ENCODE results near the gene RSPH10B2. TPM values are rescaled to one million over a fixed set of nuclear protein-coding genes. Genes with fewer than 3 reads are reported as not detected.
A peak's percentile ranks its signal among the peaks of the same experiment; 100 is the strongest.
"Not testable (repeated sequence)": the region's sequence is repeated elsewhere in the genome, so short reads cannot be mapped to it uniquely, and the experiment has no call there.

The RSPH10B2 gene
- total RNA-seq (1 to 10 TPM in 1 of 2 experiments, under 1 TPM in 1; 0.09 to 1.0 TPM), polyA plus RNA-seq (not detected)

DNA sequence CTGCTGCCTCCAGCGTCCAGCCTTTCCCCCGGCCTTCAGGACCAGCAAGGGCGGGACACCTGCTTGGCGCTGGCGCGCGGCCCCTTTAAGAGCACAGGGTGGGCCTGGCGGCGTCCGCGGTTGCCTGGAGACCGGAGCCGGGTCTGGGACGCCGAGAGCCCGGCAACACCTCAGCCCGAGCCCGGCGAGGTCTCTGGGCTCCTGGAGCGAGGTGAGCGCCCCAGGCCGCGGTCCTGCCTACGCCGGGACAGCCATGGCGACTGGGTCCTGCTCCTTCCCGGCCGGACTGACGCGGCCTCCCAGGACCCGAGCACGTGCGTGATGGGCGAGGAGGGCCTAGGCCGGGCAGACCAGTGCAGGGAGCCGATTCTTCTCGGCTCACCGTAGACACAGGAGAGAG lies at the start of gene RSPH10B2:
Gene RSPH10B2 (plus strand): TSS at position 140 of the 400 bp plus-strand sequence. CDS start 3,575 bp downstream, outside the sequence.
- H3K27ac ChIP-seq (ENCODE audit: low read depth, low read length); CTCF ChIA-PET; H3K27me3 Mint-ChIP-seq; H3K4me1 ChIP-seq (ENCODE audit: insufficient read depth, low read length); H3K9me3 ChIP-seq (ENCODE audit: low read length); H3K4me1 Mint-ChIP-seq; H3K4me3 Mint-ChIP-seq; DNase-seq; H3K27me3 ChIP-seq (ENCODE audit: insufficient read depth, low read length, poor library complexity, severe bottlenecking); H3K36me3 ChIP-seq (ENCODE audit: insufficient read depth, low read length); POLR2A ChIA-PET; H3K9me3 Mint-ChIP-seq; H3K4me3 ChIP-seq (ENCODE audit: low read length); H3K36me3 Mint-ChIP-seq; H3K27ac Mint-ChIP-seq: not testable (repeated sequence)

DNA sequence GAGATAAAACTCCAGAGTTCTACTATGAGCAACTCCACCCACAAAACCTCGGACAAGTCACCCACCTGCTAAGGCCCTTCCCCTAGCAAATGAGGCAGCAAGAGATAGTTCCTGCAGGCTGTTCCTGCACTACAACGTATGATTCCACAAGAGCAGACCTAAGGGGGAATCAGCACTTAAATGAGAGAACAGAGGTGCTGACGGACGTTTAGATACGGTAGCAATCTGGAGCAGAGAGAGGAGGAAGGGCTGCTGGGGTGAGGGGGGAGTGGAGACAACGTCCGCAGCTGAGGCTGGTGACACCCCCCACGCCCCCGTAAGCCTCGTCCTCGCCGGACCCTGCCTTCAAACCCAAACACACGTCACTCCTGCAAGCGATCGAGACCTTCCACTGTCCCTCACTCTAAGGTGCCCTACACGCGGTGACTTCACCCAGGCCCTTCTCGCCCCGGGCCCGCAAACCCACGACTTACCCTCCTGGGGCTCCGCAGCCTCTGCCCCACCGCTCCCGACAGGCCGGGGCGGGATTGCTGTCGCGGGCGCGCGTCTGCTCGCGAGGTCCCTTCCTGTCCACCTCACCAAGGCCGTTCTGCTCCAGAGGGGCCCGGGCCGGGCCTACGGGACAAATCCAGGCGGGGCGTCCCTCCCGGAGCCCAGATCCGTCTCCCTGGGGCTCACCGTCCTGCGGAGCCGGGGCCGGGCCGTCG lies 47.8 kb upstream of the RSPH10B2 start:
- peaks cover 31% of the 10 kb centered on the region for H3K36me3 ChIP-seq (ENCODE audit: insufficient read depth, low read length)
- Mint-ChIP-seq H3K36me3 (peaks cover 25 to 44% (median 36%) of the 10 kb centered on the region in 3 donors), H3K27me3 (peaks cover 0 to under 1% of the 10 kb centered on the region in 2 donors), H3K9me3 (peaks cover 0 to 9% (median 3%) of the 10 kb centered on the region in 5 donors), H3K27ac (peak overlapping the region; percentile 64 to 94 (median 93)), H3K4me3 (peak overlapping the region; percentile 89 to 99 (median 92)), H3K4me1 (peaks cover 44 to 55% (median 53%) of the 10 kb centered on the region in 3 donors)
- peaks cover 5% of the 10 kb centered on the region for H3K27me3 ChIP-seq (ENCODE audit: insufficient read depth, low read length, poor library complexity, severe bottlenecking)
- peak overlapping the region; percentile 78 for H3K4me3 ChIP-seq (ENCODE audit: low read length)
- peaks cover 33% of the 10 kb centered on the region for H3K4me1 ChIP-seq (ENCODE audit: insufficient read depth, low read length)
- H3K27ac ChIP-seq (ENCODE audit: low read depth, low read length): peak overlapping the region; percentile 70
- POLR2A ChIA-PET: interaction anchor here (0.6 kb wide), 1 partner anchor 23 kb away, joined by 3 read pairs; no protein-coding TSS in a partner anchor
- no peaks in the 10 kb centered on the region for H3K9me3 ChIP-seq (ENCODE audit: low read length)
- DNase-seq: peak in 4 of 5 donors; percentile 10 to 54 (median 15)
- CTCF ChIA-PET: no interaction called here

DNA sequence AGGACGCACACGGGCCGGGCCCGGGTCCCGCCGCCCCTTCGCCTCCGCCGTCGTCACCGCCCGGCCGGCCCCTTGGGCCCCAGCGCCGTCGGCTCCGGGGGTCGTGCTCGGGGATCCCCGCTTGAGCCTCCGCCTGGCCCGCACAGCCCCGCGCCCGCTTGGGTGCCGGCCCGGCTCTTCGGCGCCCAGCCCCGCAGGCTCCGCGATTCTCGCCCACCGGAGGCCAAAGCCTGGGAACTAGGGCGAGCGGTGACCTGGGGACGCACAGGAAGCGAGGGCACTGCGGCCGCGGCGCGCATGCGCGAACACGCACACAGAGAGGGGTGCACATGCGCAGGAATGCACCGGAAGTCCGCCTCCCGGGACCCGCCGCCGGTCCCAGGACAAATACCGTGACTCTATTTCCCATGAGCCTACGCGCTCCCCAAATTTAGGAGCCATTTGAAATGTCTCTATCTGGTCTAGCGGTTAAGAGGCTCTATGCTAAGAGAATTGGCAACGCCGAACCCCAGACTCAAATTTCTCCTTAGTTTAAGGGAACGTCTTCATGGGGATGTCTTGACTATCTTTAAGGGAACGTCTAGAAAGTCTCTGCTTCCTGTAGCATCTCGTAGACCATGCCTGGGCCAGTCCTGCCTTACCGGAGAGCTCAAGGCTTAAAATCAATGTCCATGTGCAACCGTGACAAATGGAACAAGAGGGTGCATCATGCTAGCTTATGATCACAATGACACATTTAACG lies 47.1 kb upstream of the RSPH10B2 start, which contains the start of gene ZNF12:
Gene ZNF12 (minus strand): TSS at position 282 of the 742 bp plus-strand sequence. CDS start 1,774 bp downstream, outside the sequence.
- H3K27ac Mint-ChIP-seq: peak within 1 kb of the TSS; percentile 72 to 96 (median 94)
- H3K27me3 Mint-ChIP-seq: peaks cover 0 to 4% of the 10 kb centered on the region in 2 donors
- Histone ChIP-seq H3K9me3 (ENCODE audit: low read length) (no peaks in the 10 kb centered on the region), H3K27ac (ENCODE audit: low read depth, low read length) (peak within 1 kb of the TSS; percentile 70), H3K4me1 (ENCODE audit: insufficient read depth, low read length) (peaks cover 33% of the 10 kb centered on the region), H3K36me3 (ENCODE audit: insufficient read depth, low read length) (peaks cover 24% of the 10 kb centered on the region), H3K4me3 (ENCODE audit: low read length) (peak within 1 kb of the TSS; percentile 78), H3K27me3 (ENCODE audit: insufficient read depth, low read length, poor library complexity, severe bottlenecking) (peaks cover 5% of the 10 kb centered on the region)
- H3K9me3 Mint-ChIP-seq: peaks cover 0 to 8% (median 0%) of the 10 kb centered on the region in 5 donors
- peaks cover 38 to 48% (median 47%) of the 10 kb centered on the region in 3 donors for H3K4me1 Mint-ChIP-seq
- peak; percentile 93 to 96 (median 94) for DNase-seq
- ChIA-PET CTCF (interaction anchor here (0.5 kb wide), 1 partner anchor 1197 kb away, joined by 3 read pairs; no protein-coding TSS in a partner anchor), POLR2A (no interaction called here)
- peak within 1 kb of the TSS; percentile 90 to 99 (median 92) for H3K4me3 Mint-ChIP-seq
- peaks cover 19 to 37% (median 29%) of the 10 kb centered on the region in 3 donors for H3K36me3 Mint-ChIP-seq

DNA sequence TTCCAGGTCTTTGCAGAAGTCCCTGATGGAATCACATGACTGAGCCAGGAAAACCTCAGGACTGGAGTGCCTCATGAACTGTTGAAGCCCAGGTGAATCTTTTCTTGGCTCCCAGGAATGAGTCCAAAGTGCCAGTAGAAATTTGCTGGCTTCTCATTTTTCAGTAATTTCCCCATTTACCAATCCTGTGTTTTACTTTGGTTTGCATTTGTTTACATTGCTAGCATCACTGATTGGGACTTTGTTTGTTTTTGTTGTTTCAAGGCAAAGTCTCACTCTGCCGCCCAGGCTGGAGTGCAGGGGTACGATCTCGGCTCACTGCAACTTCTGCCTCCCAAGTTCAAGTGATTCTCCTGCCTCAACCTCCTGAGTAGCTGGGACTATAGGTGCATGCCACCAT lies 45.6 kb upstream of the RSPH10B2 start:
- Histone ChIP-seq H3K4me3 (ENCODE audit: low read length) (no peak overlapping the region), H3K9me3 (ENCODE audit: low read length) (no peaks in the 10 kb centered on the region), H3K4me1 (ENCODE audit: insufficient read depth, low read length) (peaks cover 28% of the 10 kb centered on the region), H3K36me3 (ENCODE audit: insufficient read depth, low read length) (peaks cover 15% of the 10 kb centered on the region), H3K27me3 (ENCODE audit: insufficient read depth, low read length, poor library complexity, severe bottlenecking) (peaks cover 5% of the 10 kb centered on the region), H3K27ac (ENCODE audit: low read depth, low read length) (no peak overlapping the region)
- no peak for DNase-seq
- peaks cover 28 to 36% (median 35%) of the 10 kb centered on the region in 3 donors for H3K4me1 Mint-ChIP-seq
- H3K9me3 Mint-ChIP-seq: peaks cover 0 to 4% (median 0%) of the 10 kb centered on the region in 5 donors
- CTCF ChIA-PET: no interaction called here
- POLR2A ChIA-PET: no interaction called here
- peaks cover 0 to 8% of the 10 kb centered on the region in 2 donors for H3K27me3 Mint-ChIP-seq
- H3K27ac Mint-ChIP-seq: peak overlapping the region in 1 of 8 donors; percentile 74
- peak overlapping the region in 5 of 7 donors; percentile 65 to 92 (median 88) for H3K4me3 Mint-ChIP-seq
- H3K36me3 Mint-ChIP-seq: peaks cover 12 to 27% (median 18%) of the 10 kb centered on the region in 3 donors

DNA sequence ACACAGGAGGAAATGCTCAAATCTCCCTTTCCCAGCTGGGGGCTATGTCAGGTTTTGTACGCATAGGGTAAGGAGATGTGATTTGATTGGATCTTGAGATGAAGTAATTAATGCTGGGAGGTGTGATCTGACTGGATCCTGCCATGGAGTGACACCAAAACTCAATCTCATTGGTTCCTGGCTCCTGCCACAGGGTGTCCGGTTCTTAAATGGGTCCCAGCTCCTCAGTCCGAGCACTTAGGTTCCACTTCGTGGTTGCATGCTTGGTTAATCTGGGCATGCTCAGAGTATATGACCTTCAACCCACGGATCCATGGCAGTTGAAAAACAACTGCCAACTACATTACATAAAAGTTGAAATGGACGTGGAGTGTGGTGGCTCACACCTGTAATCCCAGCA lies 44.1 kb upstream of the RSPH10B2 start:
- H3K27me3 ChIP-seq (ENCODE audit: insufficient read depth, low read length, poor library complexity, severe bottlenecking): peaks cover 5% of the 10 kb centered on the region
- no peak for DNase-seq
- ChIA-PET CTCF (no interaction called here), POLR2A (no interaction called here)
- H3K4me3 Mint-ChIP-seq: peak overlapping the region in 1 of 7 donors; percentile 23
- peaks cover 0 to 12% of the 10 kb centered on the region in 2 donors for H3K27me3 Mint-ChIP-seq
- H3K27ac ChIP-seq (ENCODE audit: low read depth, low read length): no peak overlapping the region
- peaks cover 5% of the 10 kb centered on the region for H3K36me3 ChIP-seq (ENCODE audit: insufficient read depth, low read length)
- H3K36me3 Mint-ChIP-seq: peaks cover 4 to 17% (median 9%) of the 10 kb centered on the region in 3 donors
- no peaks in the 10 kb centered on the region for H3K9me3 ChIP-seq (ENCODE audit: low read length)
- H3K4me3 ChIP-seq (ENCODE audit: low read length): no peak overlapping the region
- peaks cover 18 to 24% (median 24%) of the 10 kb centered on the region in 3 donors for H3K4me1 Mint-ChIP-seq
- H3K9me3 Mint-ChIP-seq: peaks cover 0 to 3% (median 0%) of the 10 kb centered on the region in 5 donors
- H3K4me1 ChIP-seq (ENCODE audit: insufficient read depth, low read length): peaks cover 17% of the 10 kb centered on the region
- H3K27ac Mint-ChIP-seq: no peak overlapping the region

DNA sequence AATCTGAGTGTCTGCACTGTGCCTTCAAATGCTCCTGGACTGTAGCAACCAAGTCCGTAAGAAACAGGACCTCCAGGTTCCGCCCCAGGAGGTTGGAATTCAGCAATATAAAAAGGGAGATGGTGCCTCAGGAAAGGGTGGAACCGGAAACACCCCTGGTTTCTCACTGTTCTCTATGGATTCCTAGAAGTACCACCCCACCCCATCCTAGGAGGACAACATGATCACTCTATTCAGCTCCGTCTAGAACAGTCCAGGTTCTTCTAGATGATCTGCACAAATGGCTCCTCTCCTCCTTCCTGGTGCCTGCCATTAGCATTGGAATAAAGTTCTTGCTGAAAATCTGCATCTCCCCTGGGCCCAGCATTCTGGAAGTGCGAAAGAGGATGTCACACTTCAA lies 39.5 kb upstream of the RSPH10B2 start:
- no peak overlapping the region for H3K4me3 Mint-ChIP-seq
- H3K36me3 Mint-ChIP-seq: no peaks in the 10 kb centered on the region
- peaks cover 4% of the 10 kb centered on the region for H3K27me3 ChIP-seq (ENCODE audit: insufficient read depth, low read length, poor library complexity, severe bottlenecking)
- H3K4me3 ChIP-seq (ENCODE audit: low read length): no peak overlapping the region
- H3K36me3 ChIP-seq (ENCODE audit: insufficient read depth, low read length): no peaks in the 10 kb centered on the region
- no peaks in the 10 kb centered on the region for H3K9me3 ChIP-seq (ENCODE audit: low read length)
- H3K4me1 Mint-ChIP-seq: peaks cover 6 to 7% (median 6%) of the 10 kb centered on the region in 3 donors
- peaks cover 12 to 37% of the 10 kb centered on the region in 2 donors for H3K27me3 Mint-ChIP-seq
- H3K4me1 ChIP-seq (ENCODE audit: insufficient read depth, low read length): no peaks in the 10 kb centered on the region
- no peak overlapping the region for H3K27ac ChIP-seq (ENCODE audit: low read depth, low read length)
- POLR2A ChIA-PET: no interaction called here
- H3K27ac Mint-ChIP-seq: no peak overlapping the region
- DNase-seq: no peak
- H3K9me3 Mint-ChIP-seq: no peaks in the 10 kb centered on the region
- CTCF ChIA-PET: no interaction called here

DNA sequence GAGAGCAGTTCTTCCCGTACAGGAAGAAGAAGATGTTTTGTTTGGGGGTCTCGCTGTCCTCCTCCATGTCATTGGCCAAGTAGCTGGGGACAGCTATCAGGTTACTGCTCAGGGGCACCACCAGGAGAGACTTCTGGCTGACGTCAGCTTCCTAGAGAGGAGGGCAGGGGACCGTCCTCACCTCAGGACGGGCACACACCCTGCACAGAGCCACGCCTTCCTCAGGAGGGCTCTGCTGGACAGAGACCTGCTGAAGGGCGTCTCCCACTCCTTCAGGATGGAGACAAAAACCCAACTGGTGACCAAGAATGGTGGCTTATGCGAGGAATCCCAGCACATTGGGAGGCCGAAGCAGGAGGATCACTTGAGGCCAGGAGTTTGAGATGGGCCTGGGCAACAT lies 38.0 kb upstream of the RSPH10B2 start:
- POLR2A ChIA-PET; CTCF ChIA-PET; DNase-seq; H3K27ac ChIP-seq (ENCODE audit: low read depth, low read length); H3K9me3 Mint-ChIP-seq; H3K27me3 ChIP-seq (ENCODE audit: insufficient read depth, low read length, poor library complexity, severe bottlenecking); H3K4me1 Mint-ChIP-seq; H3K27ac Mint-ChIP-seq; H3K36me3 ChIP-seq (ENCODE audit: insufficient read depth, low read length); H3K4me1 ChIP-seq (ENCODE audit: insufficient read depth, low read length); H3K4me3 ChIP-seq (ENCODE audit: low read length); H3K4me3 Mint-ChIP-seq; H3K9me3 ChIP-seq (ENCODE audit: low read length); H3K36me3 Mint-ChIP-seq: not testable (repeated sequence)
- H3K27me3 Mint-ChIP-seq: peaks cover 14 to 43% of the 10 kb centered on the region in 2 donors

DNA sequence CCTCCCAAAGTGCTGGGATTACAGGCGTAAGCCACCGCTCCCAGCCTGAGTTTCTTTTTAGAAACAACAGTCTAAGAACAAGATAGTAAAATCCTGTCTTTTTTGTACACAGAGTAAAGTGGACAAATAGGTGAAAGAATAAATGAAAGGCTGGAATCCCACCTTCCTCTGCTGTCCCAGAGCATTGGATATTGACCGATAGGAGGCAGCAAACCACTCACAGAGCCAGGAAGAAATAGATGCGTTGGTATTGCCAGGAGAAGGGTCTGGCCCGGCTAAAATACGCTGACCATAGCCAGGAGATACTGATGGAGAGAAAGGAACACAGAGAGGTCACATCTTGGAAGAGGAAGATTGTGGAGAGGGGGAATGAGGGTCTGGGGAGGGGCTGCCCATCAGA lies 35.8 kb upstream of the RSPH10B2 start:
- ChIA-PET POLR2A (no interaction called here), CTCF (no interaction called here)
- H3K27ac Mint-ChIP-seq: no peak overlapping the region
- H3K36me3 ChIP-seq (ENCODE audit: insufficient read depth, low read length): no peaks in the 10 kb centered on the region
- no peaks in the 10 kb centered on the region for H3K4me1 ChIP-seq (ENCODE audit: insufficient read depth, low read length)
- peaks cover 6 to 7% (median 6%) of the 10 kb centered on the region in 3 donors for H3K4me1 Mint-ChIP-seq
- no peaks in the 10 kb centered on the region for H3K9me3 Mint-ChIP-seq
- no peak overlapping the region for H3K27ac ChIP-seq (ENCODE audit: low read depth, low read length)
- DNase-seq: no peak
- no peaks in the 10 kb centered on the region for H3K9me3 ChIP-seq (ENCODE audit: low read length)
- no peaks in the 10 kb centered on the region for H3K27me3 ChIP-seq (ENCODE audit: insufficient read depth, low read length, poor library complexity, severe bottlenecking)
- H3K27me3 Mint-ChIP-seq: peaks cover 19 to 44% of the 10 kb centered on the region in 2 donors
- no peak overlapping the region for H3K4me3 ChIP-seq (ENCODE audit: low read length)
- no peak overlapping the region for H3K4me3 Mint-ChIP-seq
- no peaks in the 10 kb centered on the region for H3K36me3 Mint-ChIP-seq

Data from CD8-positive, alpha-beta memory T cell (primary cell).